ENCODE results near the gene SSR4.

SSR4 gene

GRCh38 chrX:153769158-153769864 lies 25.2 kb upstream of the SSR4 start:
- Histone ChIP-seq H4K20me1 (ENCODE audit: insufficient read depth, low read length) (no peaks in the 10 kb centered on the region), H3K9ac (ENCODE audit: low read length) (no peak overlapping the region), H3K79me2 (ENCODE audit: low read length) (no peaks in the 10 kb centered on the region), H2AFZ (ENCODE audit: low read length) (no peak overlapping the region), H3K36me3 (replicated peaks; ENCODE audit: insufficient read depth, low read length) (no peaks in the 10 kb centered on the region), H3K9me2 (replicated peaks; ENCODE audit: insufficient read depth, low read length) (no peaks in the 10 kb centered on the region), H3K4me3 (ENCODE audit: low read length) (no peak overlapping the region), H3K4me2 (ENCODE audit: low read depth, low read length) (no peak overlapping the region), H3K27me3 (replicated peaks; ENCODE audit: insufficient read depth, low read length) (peaks cover 25% of the 10 kb centered on the region), H3K4me1 (ENCODE audit: low read length) (no peaks in the 10 kb centered on the region), H3K27ac (ENCODE audit: low read length) (no peak overlapping the region), H3K9me3 (replicated peaks; ENCODE audit: insufficient read depth, low read length) (no peaks in the 10 kb centered on the region), H3F3A (ENCODE audit: insufficient read depth, low read length) (no peaks in the 10 kb centered on the region)
- no peak for DNase-seq
- TF ChIP-seq, protein P1, sequence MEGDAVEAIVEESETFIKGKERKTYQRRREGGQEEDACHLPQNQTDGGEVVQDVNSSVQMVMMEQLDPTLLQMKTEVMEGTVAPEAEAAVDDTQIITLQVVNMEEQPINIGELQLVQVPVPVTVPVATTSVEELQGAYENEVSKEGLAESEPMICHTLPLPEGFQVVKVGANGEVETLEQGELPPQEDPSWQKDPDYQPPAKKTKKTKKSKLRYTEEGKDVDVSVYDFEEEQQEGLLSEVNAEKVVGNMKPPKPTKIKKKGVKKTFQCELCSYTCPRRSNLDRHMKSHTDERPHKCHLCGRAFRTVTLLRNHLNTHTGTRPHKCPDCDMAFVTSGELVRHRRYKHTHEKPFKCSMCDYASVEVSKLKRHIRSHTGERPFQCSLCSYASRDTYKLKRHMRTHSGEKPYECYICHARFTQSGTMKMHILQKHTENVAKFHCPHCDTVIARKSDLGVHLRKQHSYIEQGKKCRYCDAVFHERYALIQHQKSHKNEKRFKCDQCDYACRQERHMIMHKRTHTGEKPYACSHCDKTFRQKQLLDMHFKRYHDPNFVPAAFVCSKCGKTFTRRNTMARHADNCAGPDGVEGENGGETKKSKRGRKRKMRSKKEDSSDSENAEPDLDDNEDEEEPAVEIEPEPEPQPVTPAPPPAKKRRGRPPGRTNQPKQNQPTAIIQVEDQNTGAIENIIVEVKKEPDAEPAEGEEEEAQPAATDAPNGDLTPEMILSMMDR (IDR thresholded peaks at IDR 0.05; ENCODE audit: low read length), result no peak
- no peak for TF ChIP-seq EZH2phosphoT487 (IDR thresholded peaks at IDR 0.05; ENCODE audit: low read length)
- TF ChIP-seq EZH2 (optimal IDR thresholded peaks at IDR 0.05; ENCODE audit: low read depth, low read length), result no peak

DNA sequence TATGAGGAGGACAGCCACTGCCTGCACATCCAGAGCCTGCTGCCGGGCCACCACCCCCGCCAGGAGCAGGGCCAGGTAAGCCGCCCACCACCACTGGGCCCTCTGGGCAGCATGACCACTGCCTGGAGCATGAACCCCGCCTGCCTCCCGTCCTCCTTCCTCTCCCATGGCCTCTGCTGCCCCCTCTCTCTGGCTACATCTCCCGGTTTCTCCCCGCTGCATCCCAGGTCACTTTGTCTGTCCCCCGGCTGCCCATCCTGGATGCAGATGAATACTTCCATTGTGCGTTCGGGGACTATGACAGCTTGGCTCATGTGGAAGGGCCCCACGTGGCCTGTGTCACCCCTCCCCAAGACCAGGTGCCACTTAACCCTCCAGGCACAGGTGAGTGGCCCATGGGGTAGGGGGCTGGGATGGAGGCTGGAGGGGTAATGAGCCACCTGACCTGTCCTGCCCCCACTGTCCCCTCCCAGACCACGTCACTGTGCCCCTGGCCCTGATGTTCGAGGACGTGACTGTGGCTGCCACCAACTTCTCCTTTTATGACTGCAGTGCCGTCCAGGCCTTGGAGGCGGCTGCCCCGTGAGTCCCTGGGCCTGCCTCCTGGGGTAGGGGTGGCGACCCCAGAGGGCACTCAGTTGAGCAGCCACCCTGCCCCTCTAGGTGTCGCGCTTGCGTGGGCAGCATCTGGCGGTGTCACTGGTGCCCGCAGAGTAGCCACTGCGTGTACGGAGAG lies 24.4 kb upstream of the SSR4 start:
- Histone ChIP-seq H2AFZ (ENCODE audit: low read length) (no peak overlapping the region), H3K27me3 (replicated peaks; ENCODE audit: insufficient read depth, low read length) (peaks cover 25% of the 10 kb centered on the region)
- no peak for DNase-seq

DNA sequence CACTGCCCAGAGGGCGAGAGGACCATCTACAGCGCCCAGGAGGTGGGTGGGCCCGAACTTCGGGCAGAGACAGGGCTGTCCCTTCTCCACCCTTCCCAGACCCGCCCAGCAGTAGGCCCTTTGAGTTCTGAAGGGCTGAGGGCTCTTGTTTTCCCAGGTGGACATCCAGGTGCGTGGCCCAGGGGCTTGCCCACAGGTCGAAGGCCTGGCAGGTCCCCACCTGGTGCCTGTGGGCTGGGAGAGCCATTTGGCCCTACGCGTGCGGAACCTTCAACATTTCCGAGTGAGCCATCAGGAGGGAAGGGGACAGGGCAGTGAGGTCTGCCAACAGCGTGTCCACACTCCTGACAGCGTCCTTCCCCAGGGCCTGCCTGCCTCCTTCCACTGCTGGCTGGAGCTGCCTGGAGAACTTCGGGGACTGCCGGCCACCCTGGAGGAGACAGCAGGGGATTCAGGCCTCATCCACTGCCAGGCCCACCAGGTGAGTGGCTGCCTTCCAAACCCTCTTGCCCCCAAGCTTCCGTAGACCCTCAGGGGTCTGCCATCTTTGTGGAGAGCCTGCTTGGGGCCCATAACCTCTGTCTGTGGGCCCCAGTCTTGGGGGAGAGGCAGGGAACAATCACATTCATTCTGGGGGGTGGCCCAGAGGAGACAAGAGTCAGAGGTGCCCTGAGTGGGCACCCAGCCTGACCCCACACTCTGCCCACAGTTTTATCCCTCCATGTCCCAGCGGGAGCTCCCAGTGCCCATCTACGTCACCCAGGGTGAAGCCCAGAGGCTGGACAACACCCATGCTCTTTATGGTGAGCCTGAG lies 23.7 kb upstream of the SSR4 start:
- Histone ChIP-seq H2AFZ (ENCODE audit: low read length) (no peak overlapping the region), H3K4me3 (ENCODE audit: low read length) (no peak overlapping the region), H3K9me3 (replicated peaks; ENCODE audit: insufficient read depth, low read length) (no peaks in the 10 kb centered on the region), H3K4me1 (ENCODE audit: low read length) (no peaks in the 10 kb centered on the region), H3K36me3 (replicated peaks; ENCODE audit: insufficient read depth, low read length) (no peaks in the 10 kb centered on the region), H3K4me2 (ENCODE audit: low read depth, low read length) (no peak overlapping the region), H3F3A (ENCODE audit: insufficient read depth, low read length) (no peaks in the 10 kb centered on the region), H4K20me1 (ENCODE audit: insufficient read depth, low read length) (no peaks in the 10 kb centered on the region), H3K9ac (ENCODE audit: low read length) (no peak overlapping the region), H3K27ac (ENCODE audit: low read length) (no peak overlapping the region), H3K9me2 (replicated peaks; ENCODE audit: insufficient read depth, low read length) (no peaks in the 10 kb centered on the region), H3K79me2 (ENCODE audit: low read length) (no peaks in the 10 kb centered on the region), H3K27me3 (replicated peaks; ENCODE audit: insufficient read depth, low read length) (peaks cover 25% of the 10 kb centered on the region)
- no peak for TF ChIP-seq EZH2 (optimal IDR thresholded peaks at IDR 0.05; ENCODE audit: low read depth, low read length)
- TF ChIP-seq EZH2phosphoT487 (IDR thresholded peaks at IDR 0.05; ENCODE audit: low read length), result no peak
- TF ChIP-seq, protein P1 (IDR thresholded peaks at IDR 0.05; ENCODE audit: low read length), result no peak
- no peak for DNase-seq

More for the DNA sequence above, 24.4 kb upstream of the SSR4 start:
- TF ChIP-seq EZH2phosphoT487 (IDR thresholded peaks at IDR 0.05; ENCODE audit: low read length) (no peak), EZH2 (optimal IDR thresholded peaks at IDR 0.05; ENCODE audit: low read depth, low read length) (no peak)
- TF ChIP-seq, protein P1 (IDR thresholded peaks at IDR 0.05; ENCODE audit: low read length), result no peak
- Histone ChIP-seq H3K9me3 (replicated peaks; ENCODE audit: insufficient read depth, low read length) (no peaks in the 10 kb centered on the region), H3F3A (ENCODE audit: insufficient read depth, low read length) (no peaks in the 10 kb centered on the region), H3K4me2 (ENCODE audit: low read depth, low read length) (no peak overlapping the region), H3K27ac (ENCODE audit: low read length) (no peak overlapping the region), H3K36me3 (replicated peaks; ENCODE audit: insufficient read depth, low read length) (no peaks in the 10 kb centered on the region), H4K20me1 (ENCODE audit: insufficient read depth, low read length) (no peaks in the 10 kb centered on the region), H3K4me1 (ENCODE audit: low read length) (no peaks in the 10 kb centered on the region), H3K9me2 (replicated peaks; ENCODE audit: insufficient read depth, low read length) (no peaks in the 10 kb centered on the region), H3K9ac (ENCODE audit: low read length) (no peak overlapping the region), H3K79me2 (ENCODE audit: low read length) (no peaks in the 10 kb centered on the region), H3K4me3 (ENCODE audit: low read length) (no peak overlapping the region)
